ENCODE results near the gene TPP2.

DNA sequence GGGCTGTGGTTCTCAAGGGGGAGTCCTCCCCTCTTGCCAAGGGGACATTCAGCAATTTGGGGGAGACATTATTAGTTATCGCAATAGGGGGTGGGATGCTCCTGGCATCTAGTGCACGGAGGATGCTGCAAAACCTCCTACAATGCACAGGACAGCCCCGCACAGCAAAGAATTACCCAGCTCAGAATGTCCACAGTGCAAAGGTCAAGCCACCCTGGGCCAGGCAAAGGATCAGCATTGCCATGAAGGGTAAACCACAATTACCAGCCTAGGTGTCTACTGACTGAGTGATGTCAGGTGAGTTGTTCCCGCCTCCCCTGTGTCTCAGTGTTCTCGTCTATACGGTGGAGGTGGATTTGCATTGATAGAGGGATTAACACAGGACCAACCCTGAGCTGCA, 100.5 kb downstream of the TPP2 start:
- no peak for TF ChIP-seq TEAD4 (IDR thresholded peaks at IDR 0.05)
- TF ChIP-seq USF1 (IDR thresholded peaks at IDR 0.05): no peak
- TF ChIP-seq CEBPB (IDR thresholded peaks at IDR 0.05): no peak
- TF ChIP-seq EP300 (IDR thresholded peaks at IDR 0.05; ENCODE audit: borderline replicate concordance): no peak
- no peak for TF ChIP-seq CREB1 (IDR thresholded peaks at IDR 0.05; ENCODE audit: low read depth)

Measured in Ishikawa (cell line).